NB4 (cell line): Measurements from ENCODE around the gene SMR3B.

Source experiments
- TF ChIP-seq, protein P1 (sequence below): IDR thresholded peaks from one replicate; pipeline ENCODE4 v1.5.1; 2012; ENCODE audit warnings: low read depth, low read length
- TF ChIP-seq, protein P2 (sequence below): IDR thresholded peaks from 2 replicates; pipeline ENCODE4 v1.6.1; 2011; ENCODE audit warnings: low read depth, low read length

DNA sequence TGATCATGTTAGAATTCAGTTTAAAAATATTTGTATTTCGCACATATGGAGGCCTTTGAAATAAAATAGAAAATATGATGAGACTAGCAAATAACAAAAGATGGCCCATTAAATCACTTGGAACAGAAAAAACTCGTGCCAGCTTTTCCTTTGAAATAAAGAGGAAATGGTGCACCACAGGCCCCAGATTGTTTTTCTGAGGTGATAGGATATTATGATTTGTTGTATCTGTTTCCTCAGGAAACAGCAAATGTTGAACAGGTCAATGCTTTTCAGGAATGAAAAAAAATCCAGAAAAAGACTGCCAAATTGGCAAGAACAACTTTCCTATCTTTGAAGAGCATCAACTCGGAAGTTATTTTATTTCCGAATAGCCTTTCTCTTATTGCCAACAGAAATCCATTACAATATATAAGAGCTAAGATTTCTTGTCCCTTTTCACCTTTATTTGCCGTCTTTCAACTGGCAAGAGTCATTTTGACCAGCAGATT, at the start of gene SMR3B:
- TF ChIP-seq, protein P1, sequence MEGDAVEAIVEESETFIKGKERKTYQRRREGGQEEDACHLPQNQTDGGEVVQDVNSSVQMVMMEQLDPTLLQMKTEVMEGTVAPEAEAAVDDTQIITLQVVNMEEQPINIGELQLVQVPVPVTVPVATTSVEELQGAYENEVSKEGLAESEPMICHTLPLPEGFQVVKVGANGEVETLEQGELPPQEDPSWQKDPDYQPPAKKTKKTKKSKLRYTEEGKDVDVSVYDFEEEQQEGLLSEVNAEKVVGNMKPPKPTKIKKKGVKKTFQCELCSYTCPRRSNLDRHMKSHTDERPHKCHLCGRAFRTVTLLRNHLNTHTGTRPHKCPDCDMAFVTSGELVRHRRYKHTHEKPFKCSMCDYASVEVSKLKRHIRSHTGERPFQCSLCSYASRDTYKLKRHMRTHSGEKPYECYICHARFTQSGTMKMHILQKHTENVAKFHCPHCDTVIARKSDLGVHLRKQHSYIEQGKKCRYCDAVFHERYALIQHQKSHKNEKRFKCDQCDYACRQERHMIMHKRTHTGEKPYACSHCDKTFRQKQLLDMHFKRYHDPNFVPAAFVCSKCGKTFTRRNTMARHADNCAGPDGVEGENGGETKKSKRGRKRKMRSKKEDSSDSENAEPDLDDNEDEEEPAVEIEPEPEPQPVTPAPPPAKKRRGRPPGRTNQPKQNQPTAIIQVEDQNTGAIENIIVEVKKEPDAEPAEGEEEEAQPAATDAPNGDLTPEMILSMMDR, result no peak
- TF ChIP-seq, protein P2, sequence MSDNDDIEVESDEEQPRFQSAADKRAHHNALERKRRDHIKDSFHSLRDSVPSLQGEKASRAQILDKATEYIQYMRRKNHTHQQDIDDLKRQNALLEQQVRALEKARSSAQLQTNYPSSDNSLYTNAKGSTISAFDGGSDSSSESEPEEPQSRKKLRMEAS, result no peak
